SH-SY5Y (cell line): ENCODE measurements around the gene MTF1.

ENCODE experiments used
- GATA2 ChIP-seq: IDR thresholded peaks from 2 replicates; pipeline ENCODE4 v1.6.1; 2011; ENCODE audit warnings: mild to moderate bottlenecking, low read depth, low read length
- GATA3 ChIP-seq: IDR thresholded peaks from 2 replicates; pipeline ENCODE4 v1.6.1; 2011; ENCODE audit warnings: low read depth, mild to moderate bottlenecking, low read length, moderate library complexity

- TF ChIP-seq GATA2 (no peak), GATA3 (no peak)
Measured at GRCh38 chr1:37862330-37862729, 2.9 kb upstream of the MTF1 start.
